GM12878 (cell line): ENCODE results near the gene HOXB6. TPM values are rescaled to one million over a fixed set of nuclear protein-coding genes. Genes with fewer than 3 reads are reported as not detected.

Experiments
- ATAC-seq: fragments of 200-7000 bp; cut with Tn5 transposase; 3 replicates; pipeline ENCODE4 v1.9.1; 2020; ENCODE audit warnings: mild to moderate bottlenecking, moderate library complexity
- BruUV-seq: library from RNA; stranded (reverse); fragments of 400-500 nt; replicated peaks from 2 replicates; lab custom pipeline; 2021; lab: Mats Ljungman, UMichigan
- CTCF ChIA-PET: fragments of 300-600 bp; sonication (Branson Sonifier 250); formaldehyde crosslinking; extraction: SDS; loops from one replicate; lab custom pipeline; 2021; ENCODE audit warnings: inconsistent platforms; lab: Yijun Ruan, JAX
- POLR2A ChIA-PET: fragments of 350-600 bp; formaldehyde crosslinking; extraction: SDS; loops from one replicate; lab custom pipeline; 2021; ENCODE audit warnings: inconsistent platforms; lab: Charles Lee
- RAD21 ChIA-PET: fragments of 300-600 bp; sonication (Branson Sonifier 250); formaldehyde crosslinking; loops from one replicate; lab custom pipeline; 2023; ENCODE audit warnings: antibody characterized with exemption; ENCODE audit not compliant: unreplicated experiment; lab: Charles Lee
- SMC1A ChIA-PET: fragments of 300-600 bp; sonication (Branson Sonifier 250); formaldehyde crosslinking; loops from one replicate; lab custom pipeline; 2023; ENCODE audit not compliant: unreplicated experiment, uncharacterized antibody; lab: Charles Lee
- DNase-seq: peaks from one replicate; pipeline ENCODE4 v3.0.0-alpha.2; 2011; ENCODE audit warnings: low read depth, low spot score
- FAIRE-seq: peaks from 3 replicates; lab custom pipeline; 2011; peaks lifted over from hg19 to GRCh38; lab: Jason Lieb, UNC
- H2AFZ ChIP-seq: 2 replicates; pipeline ENCODE4 v1.6.0; 2011; ENCODE audit warnings: low read depth, low read length, control low read depth; ENCODE audit not compliant: control insufficient read depth
- H3K27ac ChIP-seq: 2 replicates; pipeline ENCODE4 v1.5.1; 2011; ENCODE audit warnings: control low read depth; ENCODE audit not compliant: control insufficient read depth, insufficient read depth
- H3K27me3 ChIP-seq, 2 experiments: replicated peaks in 1 of 2; 2 replicates each; pipeline versions ENCODE4 v1.6.0 to v1.6.1; 2011; ENCODE audit warnings: low read length in 1 of 2; ENCODE audit not compliant: control insufficient read depth in 2 of 2, insufficient read depth in 2 of 2
- H3K36me3 ChIP-seq, 2 experiments: 2 replicates each; pipeline ENCODE4 v1.5.1; 2011; ENCODE audit warnings: low read length in 1 of 2; ENCODE audit not compliant: control insufficient read depth in 2 of 2, insufficient read depth in 2 of 2
- H3K4me1 ChIP-seq: 2 replicates; pipeline ENCODE4 v1.6.1; 2011; ENCODE audit warnings: mild to moderate bottlenecking, low read length, moderate library complexity, mixed read lengths; ENCODE audit not compliant: control insufficient read depth, insufficient read depth
- H3K4me2 ChIP-seq: 2 replicates; pipeline ENCODE4 v1.6.0; 2011; ENCODE audit warnings: control low read depth; ENCODE audit not compliant: control insufficient read depth, insufficient read depth
- H3K4me3 ChIP-seq: fragments of 200-600 bp; sonication (generic); 2 replicates; pipeline ENCODE4 v1.5.1; 2016
- H3K79me2 ChIP-seq: 2 replicates; pipeline ENCODE4 v1.6.0; 2011; ENCODE audit warnings: low read length; ENCODE audit not compliant: control insufficient read depth, insufficient read depth
- H3K9ac ChIP-seq: 2 replicates; pipeline ENCODE4 v1.8.0; 2011; ENCODE audit warnings: low read length, control low read depth, mixed read lengths; ENCODE audit not compliant: control insufficient read depth, insufficient read depth
- H3K9me3 ChIP-seq: replicated peaks from 3 replicates; pipeline ENCODE4 v1.5.1; 2011; ENCODE audit warnings: mild to moderate bottlenecking, low read length; ENCODE audit not compliant: control insufficient read depth, insufficient read depth
- H4K20me1 ChIP-seq: 2 replicates; pipeline ENCODE4 v1.6.0; 2011; ENCODE audit not compliant: control insufficient read depth, insufficient read depth
- FOXK2 ChIP-seq: fragments of 450-650 bp; IDR thresholded peaks from 2 replicates; pipeline ENCODE4 v1.6.1; 2017; ENCODE audit warnings: mild to moderate bottlenecking, moderate library complexity
- NRF1 ChIP-seq: conservative IDR thresholded peaks from 2 replicates; pipeline ENCODE4 v1.6.1; 2011; ENCODE audit warnings: mild to moderate bottlenecking, low read depth, low read length, improper control_type of control experiment
- PAX5 ChIP-seq: IDR thresholded peaks from 2 replicates; pipeline ENCODE4 v1.6.1; 2011; ENCODE audit warnings: low read depth, low read length, borderline replicate concordance
- RBBP5 ChIP-seq: fragments of 200-600 bp; sonication (generic); conservative IDR thresholded peaks from 2 replicates; pipeline ENCODE4 v1.6.1; 2016
- RFX5 ChIP-seq: IDR thresholded peaks from 2 replicates; pipeline ENCODE4 v1.6.1; 2011; ENCODE audit warnings: low read depth, low read length, improper control_type of control experiment
- SIN3A ChIP-seq: IDR thresholded peaks from 2 replicates; pipeline ENCODE4 v1.6.1; 2012; ENCODE audit warnings: low read depth, low read length, improper control_type of control experiment
- TCF12 ChIP-seq: IDR thresholded peaks from 2 replicates; pipeline ENCODE4 v1.6.1; 2011; ENCODE audit warnings: low read depth, mild to moderate bottlenecking, low read length
- TCF3 ChIP-seq: IDR thresholded peaks from 2 replicates; pipeline ENCODE4 v1.6.1; 2012; ENCODE audit warnings: low read depth, mild to moderate bottlenecking, low read length, borderline replicate concordance; ENCODE audit not compliant: insufficient read depth
- YBX1 ChIP-seq: fragments of 450-650 bp; IDR thresholded peaks from 2 replicates; pipeline ENCODE4 v1.6.1; 2016; ENCODE audit warnings: antibody characterized with exemption
- ZNF384 ChIP-seq: IDR thresholded peaks from 2 replicates; pipeline ENCODE4 v1.6.1; 2012; ENCODE audit warnings: low read depth, mild to moderate bottlenecking, low read length, improper control_type of control experiment, borderline replicate concordance
- ZSCAN29 ChIP-seq: fragments of 450-650 bp; IDR thresholded peaks from 2 replicates; pipeline ENCODE4 v1.6.1; 2017; ENCODE audit warnings: mild to moderate bottlenecking, moderate library complexity
- WGBS: methylation state at CpG from one replicate; pipeline ENCODE4 v1.1.6; 2016; ENCODE audit warnings: low lambda C conversion rate; ENCODE audit not compliant: insufficient replicate concordance, insufficient coverage; ENCODE audit errors: missing lambda C conversion rate; 5-methylcytosine and 5-hydroxymethylcytosine counted together
- in situ Hi-C: fragments of 300-500 bp; cut with MboI; formaldehyde crosslinking; loops from 9 replicates; pipeline ENCODE4 v1.14.3; 2018; ENCODE audit warnings: mixed read lengths
- intact Hi-C: fragments of 100-400 bp; cut with micrococcal nuclease; formaldehyde crosslinking; loops from one replicate; pipeline ENCODE4 v1.14.2; 2022; ENCODE audit not compliant: unreplicated experiment
- polyA plus RNA-seq, 11 experiments: library from polyadenylated mRNA; depleted of rRNA in 4 of 11; unstranded in 6 of 11; stranded (reverse) in 5 of 11; fragments of >200 nt; fragmentation: Nextera tagmentation in 4 of 11; fragmentation: Illumina TruSeq in 1 of 11; extraction: Ambion mirVana in 4 of 11; extraction: Trizol in 1 of 11; gene quantifications; 1 replicate in 1 of 11; 2 replicates in 10 of 11; pipeline versions ENCODE4 v1.2.1 to v1.2.3, GENCODE V29; 2011 to 2016; ENCODE audit warnings: inconsistent platforms in 2 of 11, missing spikeins in 2 of 11, low read depth in 1 of 11
- total RNA-seq, 4 experiments: library from RNA; depleted of rRNA in 3 of 4; stranded (reverse); fragments of >200 nt in 3 of 4; fragmentation: Illumina TruSeq in 1 of 4; extraction: Trizol in 1 of 4; gene quantifications; 2 replicates each; pipeline versions ENCODE4 v1.2.1 to v1.2.3, GENCODE V29; 2013 to 2021
- TF ChIP-seq, protein P1 (sequence below): fragments of 450-650 bp; formaldehyde crosslinking; IDR thresholded peaks from 2 replicates; pipeline ENCODE4 v1.4.0; 2022; ENCODE audit warnings: mild to moderate bottlenecking, moderate library complexity

HOXB6 gene
- total and polyA plus RNA-seq, 10 of the 15 experiments (the other 5 are each of a cell fraction or from before 2014, with no cell fraction given) = 0.04 to 0.51 (median 0.09) TPM; not detected in 2

DNA sequence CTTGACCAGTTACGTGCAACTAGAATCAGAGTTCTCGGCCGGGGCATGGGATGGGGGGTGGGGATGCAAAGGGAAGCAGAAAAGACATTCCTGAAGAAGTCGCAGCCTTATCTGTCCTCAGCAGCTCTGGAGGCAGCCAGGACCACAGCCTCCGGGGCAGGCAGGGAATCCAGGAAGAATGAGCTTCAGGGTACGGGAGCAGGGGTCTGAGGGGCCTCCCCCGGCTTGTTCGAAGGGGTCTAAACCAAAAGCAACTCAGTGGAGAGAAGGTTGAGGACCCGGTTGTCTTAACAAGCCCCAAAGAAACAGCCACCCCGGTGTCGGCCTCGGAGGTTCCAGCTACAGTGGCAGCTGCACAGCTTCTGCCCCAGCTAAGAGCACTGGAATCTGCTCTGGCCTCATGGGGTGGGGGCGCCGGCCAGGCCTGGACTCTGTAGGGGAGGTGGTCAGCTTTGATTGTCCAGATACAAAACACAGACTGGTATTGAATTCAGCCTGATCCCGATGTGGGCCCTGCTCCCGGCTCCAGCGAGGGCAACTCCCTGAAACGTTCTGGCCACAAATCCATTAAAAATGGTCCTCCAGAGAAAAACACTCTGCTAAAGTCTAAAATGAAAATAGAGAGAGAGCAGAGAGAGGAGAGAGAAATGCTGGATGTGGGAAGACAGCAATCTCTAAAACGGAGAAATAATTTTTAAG lies 34.3 kb downstream of the HOXB6 start (continued):
- TF ChIP-seq YBX1 = no peak
- no peak for TF ChIP-seq ZSCAN29
- TF ChIP-seq PAX5 = no peak
- TF ChIP-seq ZNF384 = no peak

- H3K27me3 ChIP-seq = no peaks in the 10 kb centered on the region
- no peak for ATAC-seq
- no peaks in the 10 kb centered on the region for H3K4me1 ChIP-seq
- H3K36me3 ChIP-seq = no peaks in the 10 kb centered on the region; a peak in 1 of 4 replicates
- no peak for FAIRE-seq
- no peaks in the 10 kb centered on the region for H3K9me3 ChIP-seq
- intact Hi-C loops = no loop called here
- no peak overlapping the region for H3K4me2 ChIP-seq
- ChIA-PET RAD21 (no interaction called here), CTCF (interaction anchor here (0.6 to 1.5 kb wide), 4 partner anchors 47 to 475 kb away, joined by 3 read pairs; no protein-coding TSS in a partner anchor)
- in situ Hi-C loops = no loop called here
- H3K79me2 ChIP-seq = no peaks in the 10 kb centered on the region
- no peak overlapping the region for H3K9ac ChIP-seq
- no TSS peak for BruUV-seq
- no peak for DNase-seq
- 72% methylated on average over 6 of the region's 6 CpGs for WGBS
- TF ChIP-seq SIN3A = no peak
- no peak for TF ChIP-seq FOXK2
- TF ChIP-seq NRF1 = no peak
- TF ChIP-seq RFX5 = no peak
- no peak for TF ChIP-seq RBBP5
- no peak for TF ChIP-seq TCF3
- TF ChIP-seq TCF12 = no peak
- TF ChIP-seq, protein P1, sequence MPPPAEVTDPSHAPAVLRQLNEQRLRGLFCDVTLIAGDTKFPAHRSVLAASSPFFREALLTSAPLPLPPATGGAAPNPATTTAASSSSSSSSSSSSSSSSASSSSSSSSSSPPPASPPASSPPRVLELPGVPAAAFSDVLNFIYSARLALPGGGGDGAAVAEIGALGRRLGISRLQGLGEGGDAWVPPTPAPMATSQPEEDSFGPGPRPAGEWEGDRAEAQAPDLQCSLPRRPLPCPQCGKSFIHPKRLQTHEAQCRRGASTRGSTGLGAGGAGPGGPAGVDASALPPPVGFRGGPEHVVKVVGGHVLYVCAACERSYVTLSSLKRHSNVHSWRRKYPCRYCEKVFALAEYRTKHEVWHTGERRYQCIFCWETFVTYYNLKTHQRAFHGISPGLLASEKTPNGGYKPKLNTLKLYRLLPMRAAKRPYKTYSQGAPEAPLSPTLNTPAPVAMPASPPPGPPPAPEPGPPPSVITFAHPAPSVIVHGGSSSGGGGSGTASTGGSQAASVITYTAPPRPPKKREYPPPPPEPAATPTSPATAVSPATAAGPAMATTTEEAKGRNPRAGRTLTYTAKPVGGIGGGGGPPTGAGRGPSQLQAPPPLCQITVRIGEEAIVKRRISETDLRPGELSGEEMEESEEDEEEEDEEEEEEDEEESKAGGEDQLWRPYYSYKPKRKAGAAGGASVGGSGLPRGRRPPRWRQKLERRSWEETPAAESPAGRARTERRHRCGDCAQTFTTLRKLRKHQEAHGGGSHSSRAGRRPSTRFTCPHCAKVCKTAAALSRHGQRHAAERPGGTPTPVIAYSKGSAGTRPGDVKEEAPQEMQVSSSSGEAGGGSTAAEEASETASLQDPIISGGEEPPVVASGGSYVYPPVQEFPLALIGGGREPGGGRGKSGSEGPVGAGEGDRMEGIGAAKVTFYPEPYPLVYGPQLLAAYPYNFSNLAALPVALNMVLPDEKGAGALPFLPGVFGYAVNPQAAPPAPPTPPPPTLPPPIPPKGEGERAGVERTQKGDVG = no peak
- TF ChIP-seq, all 136 proteins: peak for 0
- H4K20me1 ChIP-seq = no peaks in the 10 kb centered on the region
- no peak overlapping the region for H3K27ac ChIP-seq
- SMC1A ChIA-PET = interaction anchor here (0.6 to 2.0 kb wide), 2 partner anchors 77 to 167 kb away, joined by 5 to 7 read pairs; no protein-coding TSS in a partner anchor
- POLR2A ChIA-PET = no interaction called here
- H3K4me3 ChIP-seq = no peak overlapping the region
- H2AFZ ChIP-seq = no peak overlapping the region
Observed at GRCh38 chr17:48569674-48570324, 35.0 kb downstream of the HOXB6 start.
